HEK293 (cell line): Measurements from ENCODE around the gene CNOT9.

Experiments
- CTCF ChIA-PET: fragments of 350-600 bp; formaldehyde crosslinking; extraction: SDS; loops from one replicate; lab custom pipeline; 2021; ENCODE audit warnings: antibody characterized with exemption; lab: Yijun Ruan, JAX
- POLR2A ChIA-PET: fragments of 300-600 bp; formaldehyde crosslinking; extraction: SDS; loops from one replicate; lab custom pipeline; 2020; ENCODE audit warnings: antibody characterized with exemption, inconsistent platforms; lab: Yijun Ruan, JAX
- H3K27ac ChIP-seq: fragments of 200-500 bp; sonication (Bioruptor generic); 2 replicates; pipeline ENCODE4 v1.5.1; 2014; ENCODE audit warnings: low read depth, low read length, control low read depth, inconsistent platforms; ENCODE audit errors: extremely low read depth
- H3K36me3 ChIP-seq, 2 experiments: fragments of 200-500 bp in 1 of 2; sonication (Bioruptor generic) in 1 of 2; 1 replicate in 1 of 2; 2 replicates in 1 of 2; pipeline ENCODE4 v1.5.1; 2014 to 2017; ENCODE audit warnings: inconsistent platforms in 2 of 2, low read length in 2 of 2; ENCODE audit not compliant: control insufficient read depth in 2 of 2, insufficient read depth in 1 of 2
- H3K4me1 ChIP-seq: fragments of 200-500 bp; sonication (Bioruptor generic); 2 replicates; pipeline ENCODE4 v1.5.1; 2014; ENCODE audit warnings: mild to moderate bottlenecking, low read length, inconsistent platforms; ENCODE audit not compliant: control insufficient read depth, insufficient read depth
- H3K4me3 ChIP-seq: 2 replicates; pipeline ENCODE4 v1.5.1; 2011; ENCODE audit warnings: low read depth, mild to moderate bottlenecking, control low read depth, low read length, moderate library complexity
- H3K9me3 ChIP-seq: fragments of 200-500 bp; sonication (Bioruptor generic); 2 replicates; pipeline ENCODE4 v1.5.1; 2014; ENCODE audit warnings: low read depth, low read length, inconsistent platforms; ENCODE audit not compliant: control insufficient read depth, insufficient read depth
- AEBP2 ChIP-seq: fragments of 450-650 bp; formaldehyde crosslinking; IDR thresholded peaks from 2 replicates; pipeline ENCODE4 v1.5.1; 2016; ENCODE audit warnings: missing biosample characterization, missing genetic modification characterization, borderline replicate concordance
- GLIS2 ChIP-seq: fragments of 450-650 bp; formaldehyde crosslinking; IDR thresholded peaks from 2 replicates; pipeline ENCODE4 v1.5.1; 2016; ENCODE audit warnings: missing biosample characterization, missing genetic modification characterization
- PRDM1 ChIP-seq: fragments of 450-650 bp; formaldehyde crosslinking; IDR thresholded peaks from 2 replicates; pipeline ENCODE4; 2016; ENCODE audit warnings: missing biosample characterization, missing genetic modification characterization
- PRDM10 ChIP-seq: fragments of 450-650 bp; formaldehyde crosslinking; IDR thresholded peaks from 2 replicates; pipeline ENCODE4 v1.5.1; 2016; ENCODE audit warnings: missing biosample characterization, missing genetic modification characterization
- SETDB1 ChIP-seq: IDR thresholded peaks from one replicate; pipeline ENCODE4 v1.6.1; 2017; ENCODE audit warnings: mild to moderate bottlenecking, low read length, moderate library complexity, mixed read lengths; ENCODE audit not compliant: insufficient read length
- ZBTB21 ChIP-seq: fragments of 450-650 bp; formaldehyde crosslinking; IDR thresholded peaks from 2 replicates; pipeline ENCODE4 v1.5.1; 2017; ENCODE audit warnings: missing biosample characterization, missing genetic modification characterization
- ZNF133 ChIP-seq: fragments of 450-650 bp; formaldehyde crosslinking; IDR thresholded peaks from 2 replicates; pipeline ENCODE4 v1.5.1; 2016; ENCODE audit warnings: missing biosample characterization, missing genetic modification characterization
- ZNF148 ChIP-seq: fragments of 450-650 bp; formaldehyde crosslinking; IDR thresholded peaks from 2 replicates; pipeline ENCODE4 v1.5.0; 2017; ENCODE audit warnings: missing biosample characterization, missing genetic modification characterization, borderline replicate concordance
- ZNF2 ChIP-seq: fragments of 450-650 bp; formaldehyde crosslinking; IDR thresholded peaks from 2 replicates; pipeline ENCODE4 v1.5.1; 2016; ENCODE audit warnings: missing biosample characterization, missing genetic modification characterization
- ZNF214 ChIP-seq: fragments of 450-650 bp; formaldehyde crosslinking; IDR thresholded peaks from 2 replicates; pipeline ENCODE4 v1.5.1; 2017; ENCODE audit warnings: missing biosample characterization, mild to moderate bottlenecking, missing genetic modification characterization, borderline replicate concordance
- ZNF223 ChIP-seq: fragments of 450-650 bp; formaldehyde crosslinking; IDR thresholded peaks from 2 replicates; pipeline ENCODE4 v1.5.1; 2016; ENCODE audit warnings: missing biosample characterization, missing genetic modification characterization
- ZNF24 ChIP-seq: fragments of 450-650 bp; formaldehyde crosslinking; IDR thresholded peaks from 2 replicates; pipeline ENCODE4 v1.5.1; 2016; ENCODE audit warnings: missing biosample characterization, missing genetic modification characterization
- ZNF426 ChIP-seq: fragments of 450-650 bp; formaldehyde crosslinking; IDR thresholded peaks from 2 replicates; pipeline ENCODE4 v1.5.1; 2017; ENCODE audit warnings: missing biosample characterization, missing genetic modification characterization, mild to moderate bottlenecking, inconsistent platforms, moderate library complexity
- ZNF473 ChIP-seq: fragments of 450-650 bp; formaldehyde crosslinking; IDR thresholded peaks from 2 replicates; pipeline ENCODE4 v1.5.1; 2017; ENCODE audit warnings: missing biosample characterization, missing genetic modification characterization
- ZNF561 ChIP-seq: fragments of 450-650 bp; IDR thresholded peaks from 2 replicates; pipeline ENCODE4 v1.5.1; 2018; ENCODE audit warnings: missing biosample characterization, missing genetic modification characterization, borderline replicate concordance
- ZNF629 ChIP-seq: fragments of 450-650 bp; formaldehyde crosslinking; IDR thresholded peaks from 2 replicates; pipeline ENCODE4 v1.5.1; 2017; ENCODE audit warnings: missing biosample characterization, missing genetic modification characterization
- ZNF670 ChIP-seq: fragments of 450-650 bp; formaldehyde crosslinking; IDR thresholded peaks from 2 replicates; pipeline ENCODE4 v1.5.1; 2016; ENCODE audit warnings: missing biosample characterization, missing genetic modification characterization, low read depth
- ZNF777 ChIP-seq: fragments of 450-650 bp; formaldehyde crosslinking; IDR thresholded peaks from 2 replicates; pipeline ENCODE4 v1.5.1; 2017; ENCODE audit warnings: missing biosample characterization, missing genetic modification characterization, borderline replicate concordance
- ZXDB ChIP-seq: fragments of 450-650 bp; formaldehyde crosslinking; IDR thresholded peaks from 2 replicates; pipeline ENCODE4 v1.5.1; 2016; ENCODE audit warnings: missing biosample characterization, missing genetic modification characterization

Gene CNOT9

DNA sequence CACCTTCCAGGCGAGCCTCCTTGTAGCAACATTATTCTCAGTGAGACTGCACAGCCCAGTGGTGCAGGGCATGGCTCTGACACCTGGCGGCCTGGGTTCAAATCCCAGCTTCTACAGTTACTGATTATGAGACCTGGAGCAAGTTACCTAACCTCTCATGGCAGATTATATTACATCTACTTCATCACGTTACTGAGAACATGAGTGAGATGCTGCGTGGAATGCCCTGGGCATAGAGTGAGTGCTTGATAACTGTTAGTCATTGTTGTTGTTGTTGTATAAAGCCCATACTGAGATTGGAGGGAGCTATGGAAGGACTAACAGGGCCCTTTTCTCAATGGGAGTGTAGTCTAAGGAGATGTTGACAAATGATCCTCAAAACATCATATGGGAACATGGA is 57.7 kb downstream of the CNOT9 start (continued):
- TF ChIP-seq ZNF148 (tag by site-specific recombination) = no peak
- TF ChIP-seq PRDM10 (tag by site-specific recombination) = no peak
- no peak for TF ChIP-seq ZNF133 (tag by site-specific recombination)
- no peak for TF ChIP-seq SETDB1
- no peak for TF ChIP-seq ZNF473
- TF ChIP-seq ZNF223 (tag by site-specific recombination) = no peak

- ChIA-PET POLR2A (no interaction called here), CTCF (interaction anchor here (0.6 to 1.9 kb wide), 5 partner anchors 9 to 882 kb away, joined by 3 to 5 read pairs (median 3); no protein-coding TSS in a partner anchor)
- H3K27ac ChIP-seq = no peak overlapping the region
- no peak overlapping the region for H3K4me3 ChIP-seq
- no peaks in the 10 kb centered on the region for H3K4me1 ChIP-seq
- H3K36me3 ChIP-seq = no peaks in the 10 kb centered on the region
- H3K9me3 ChIP-seq = no peaks in the 10 kb centered on the region
- no peak for TF ChIP-seq ZNF426 (tag by site-specific recombination)
- TF ChIP-seq ZNF214 = no peak
- TF ChIP-seq ZNF24 = no peak
- no peak for TF ChIP-seq ZNF777 (tag by site-specific recombination)
- TF ChIP-seq PRDM1 = no peak
- TF ChIP-seq ZNF2 (tag by site-specific recombination) = no peak
- no peak for TF ChIP-seq ZNF670 (tag by site-specific recombination)
- TF ChIP-seq ZNF629 (tag by site-specific recombination) = no peak
- no peak for TF ChIP-seq AEBP2 (tag by site-specific recombination)
- no peak for TF ChIP-seq GLIS2
- no peak for TF ChIP-seq ZXDB
- TF ChIP-seq ZBTB21 (tag by site-specific recombination) = no peak
- TF ChIP-seq ZNF561 = no peak
These were observed 59.3 kb downstream of the CNOT9 start for GRCh38 chr2:218627939-218628338.
